SK-N-SH (cell line): ENCODE data around the gene CDH4. TPM values are rescaled to one million over a fixed set of nuclear protein-coding genes. Genes with fewer than 3 reads are reported as not detected.

Experiments
- CTCF ChIA-PET: fragments of 300-600, 350-600 bp; formaldehyde crosslinking; extraction: SDS; loops from one replicate; lab custom pipeline; 2021; lab: Yijun Ruan, JAX
- POLR2A ChIA-PET: fragments of 350-600 bp; sonication (Branson Sonifier 250); formaldehyde crosslinking; extraction: SDS; loops from one replicate; lab custom pipeline; 2020; ENCODE audit warnings: antibody characterized with exemption, inconsistent platforms; lab: Yijun Ruan, JAX
- DNase-seq: peaks from one replicate; pipeline ENCODE4 v3.0.0; 2012
- H2AFZ ChIP-seq: fragments of 200-600 bp; sonication (generic); 2 replicates; pipeline ENCODE4 v1.8.1; 2016; ENCODE audit warnings: antibody characterized with exemption, mild to moderate bottlenecking, low read depth
- H3F3A ChIP-seq: fragments of 200-600 bp; sonication (generic); replicated peaks from 2 replicates; pipeline ENCODE3; 2016; ENCODE audit warnings: antibody characterized with exemption, mild to moderate bottlenecking; ENCODE audit not compliant: insufficient read depth
- H3K27ac ChIP-seq, 2 experiments: fragments of 200-500 bp in 1 of 2; fragments of 200-600 bp in 1 of 2; sonication (Bioruptor generic) in 1 of 2; sonication (generic), shearing (Covaris generic) in 1 of 2; 2 replicates each; pipeline versions ENCODE4 v1.5.1 to v1.6.1; 2014 to 2016; ENCODE audit warnings: low read depth in 2 of 2, inconsistent platforms in 1 of 2, low read length in 1 of 2, mild to moderate bottlenecking in 1 of 2, mixed read lengths in 1 of 2
- H3K27me3 ChIP-seq: fragments of 200-600 bp; sonication (generic), shearing (Covaris generic); 2 replicates; pipeline ENCODE4 v1.6.1; 2016; ENCODE audit warnings: mixed run types; ENCODE audit not compliant: insufficient read depth
- H3K36me3 ChIP-seq, 2 experiments: fragments of 200-500 bp in 1 of 2; fragments of 200-600 bp in 1 of 2; sonication (Bioruptor generic) in 1 of 2; sonication (generic) in 1 of 2; replicated peaks in 1 of 2; 2 replicates each; pipeline versions ENCODE3 to v1.5.1; 2014 to 2016; ENCODE audit warnings: low read length in 1 of 2, mild to moderate bottlenecking in 1 of 2; ENCODE audit not compliant: insufficient read depth in 2 of 2, control insufficient read depth in 1 of 2
- H3K4me1 ChIP-seq, 2 experiments: fragments of 200-500 bp in 1 of 2; fragments of 200-600 bp in 1 of 2; sonication (Bioruptor generic) in 1 of 2; sonication (generic), shearing (Covaris generic) in 1 of 2; 2 replicates each; pipeline versions ENCODE4 v1.5.1 to v1.6.1; 2014 to 2016; ENCODE audit warnings: low read depth in 1 of 2, low read length in 1 of 2, mixed run types in 1 of 2; ENCODE audit not compliant: insufficient read depth in 2 of 2, control insufficient read depth in 1 of 2
- H3K4me2 ChIP-seq: fragments of 200-600 bp; sonication (generic), shearing (Covaris generic); 2 replicates; pipeline ENCODE4 v1.6.1; 2017; ENCODE audit warnings: mixed run types
- H3K4me3 ChIP-seq, 2 experiments: fragments of 200-500 bp in 1 of 2; fragments of 200-600 bp in 1 of 2; sonication (Bioruptor generic) in 1 of 2; sonication (generic), shearing (Covaris generic) in 1 of 2; 2 replicates each; pipeline versions ENCODE4 v1.5.1 to v1.8.1; 2014 to 2016; ENCODE audit warnings: low read depth in 2 of 2, inconsistent platforms in 1 of 2, low read length in 1 of 2, mild to moderate bottlenecking in 1 of 2, mixed read lengths in 1 of 2, moderate library complexity in 1 of 2
- H3K79me2 ChIP-seq: fragments of 200-600 bp; sonication (generic); 2 replicates; pipeline ENCODE4 v1.8.1; 2017; ENCODE audit warnings: mild to moderate bottlenecking; ENCODE audit not compliant: insufficient read depth
- H3K9ac ChIP-seq: fragments of 200-600 bp; sonication (generic); 2 replicates; pipeline ENCODE4 v1.6.1; 2017; ENCODE audit warnings: mixed run types
- H3K9me2 ChIP-seq: fragments of 200-600 bp; sonication (generic); 2 replicates; pipeline ENCODE4 v1.6.1; 2017; ENCODE audit warnings: mixed run types
- H3K9me3 ChIP-seq: fragments of 200-600 bp; sonication (generic); 2 replicates; pipeline ENCODE4 v1.6.1; 2017; ENCODE audit warnings: mixed run types, mild to moderate bottlenecking, moderate library complexity
- H4K20me1 ChIP-seq: fragments of 200-600 bp; sonication (generic); 2 replicates; pipeline ENCODE4 v1.6.1; 2017; ENCODE audit warnings: mild to moderate bottlenecking, mixed run types; ENCODE audit not compliant: insufficient read depth
- CHD2 ChIP-seq: fragments of 150-350 bp; IDR thresholded peaks from 2 replicates; pipeline ENCODE4 v1.6.1; 2018; ENCODE audit warnings: low read length; ENCODE audit not compliant: partially characterized antibody
- FOXJ3 ChIP-seq: sonication (generic); formaldehyde crosslinking; IDR thresholded peaks from 2 replicates; pipeline ENCODE4 v1.5.1; 2020; ENCODE audit warnings: mild to moderate bottlenecking, missing genetic modification reagents
- FOXM1 ChIP-seq: IDR thresholded peaks from 2 replicates; pipeline ENCODE4 v1.4.0; 2012; ENCODE audit warnings: low read depth, mild to moderate bottlenecking
- GATA2 ChIP-seq: sonication (generic); formaldehyde crosslinking; IDR thresholded peaks from 2 replicates; pipeline ENCODE4 v1.5.0; 2020; ENCODE audit warnings: mild to moderate bottlenecking, missing genetic modification reagents
- JUND ChIP-seq: IDR thresholded peaks from 2 replicates; pipeline ENCODE4 v1.4.0; 2012
- POLR2AphosphoS5 ChIP-seq: IDR thresholded peaks from 2 replicates; pipeline ENCODE4 v1.6.1; 2012; ENCODE audit warnings: low read depth, low read length
- RFX5 ChIP-seq: IDR thresholded peaks from 2 replicates; pipeline ENCODE4 v1.6.1; 2012; ENCODE audit warnings: mild to moderate bottlenecking, improper control_type of control experiment, low read length
- YY1 ChIP-seq: IDR thresholded peaks from 2 replicates; pipeline ENCODE4 v1.4.0; 2012; ENCODE audit warnings: low read depth, mild to moderate bottlenecking
- WGBS: methylation state at CpG from one replicate; pipeline ENCODE4 v1.1.6; 2017; ENCODE audit warnings: low lambda C conversion rate; 5-methylcytosine and 5-hydroxymethylcytosine counted together
- polyA plus RNA-seq, 3 experiments: library from polyadenylated mRNA; depleted of rRNA; stranded (reverse); fragments of >200 nt; gene quantifications; 2 replicates each; pipeline ENCODE4 v1.2.3, GENCODE V29; 2012
- TF ChIP-seq, protein P1 (sequence below): fragments of 200-600 bp; sonication (generic); IDR thresholded peaks from 2 replicates; pipeline ENCODE4 v1.6.1; 2017; ENCODE audit warnings: antibody characterized with exemption, mild to moderate bottlenecking, moderate library complexity
- TF ChIP-seq, protein P2 (sequence below): fragments of 150-350 bp; IDR thresholded peaks from 2 replicates; pipeline ENCODE4 v1.6.1; 2016; ENCODE audit warnings: mild to moderate bottlenecking, low read depth, low read length
- TF ChIP-seq, protein P3 (sequence below): IDR thresholded peaks from 2 replicates; pipeline ENCODE4 v1.6.1; 2012; ENCODE audit warnings: mild to moderate bottlenecking, low read depth, low read length, moderate library complexity
- TF ChIP-seq, protein P4 (sequence below): IDR thresholded peaks from 2 replicates; pipeline ENCODE4; 2012

Gene CDH4
- polyA plus RNA-seq, 1 of the 3 experiments (the other 2 are of a cell fraction): not detected

DNA sequence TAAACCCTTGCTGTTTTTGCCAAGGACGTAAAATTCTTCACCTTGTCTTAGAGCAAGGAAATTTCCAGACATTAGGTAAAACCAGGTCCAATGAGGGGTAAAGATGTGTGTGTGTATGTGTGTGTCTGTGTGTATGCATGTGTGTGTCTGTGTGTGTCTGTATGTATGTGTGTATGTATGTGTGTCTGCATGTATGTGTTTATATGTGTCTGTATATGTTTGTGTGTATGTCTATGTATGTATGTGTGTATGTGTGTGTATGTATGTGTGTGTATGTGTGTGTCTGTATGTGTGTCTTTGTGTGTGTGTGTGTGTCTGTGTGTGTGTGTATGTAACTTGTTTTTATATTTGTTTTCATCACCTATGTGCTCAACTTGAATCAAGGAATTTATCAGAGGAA lies 439.9 kb downstream of the CDH4 start:
- POLR2A ChIA-PET: no interaction called here
- no peaks in the 10 kb centered on the region for H3F3A ChIP-seq
- 83% methylated on average over 1 of the region's 1 CpG for WGBS
- no peaks in the 10 kb centered on the region for H3K27me3 ChIP-seq
- TF ChIP-seq, protein P1, sequence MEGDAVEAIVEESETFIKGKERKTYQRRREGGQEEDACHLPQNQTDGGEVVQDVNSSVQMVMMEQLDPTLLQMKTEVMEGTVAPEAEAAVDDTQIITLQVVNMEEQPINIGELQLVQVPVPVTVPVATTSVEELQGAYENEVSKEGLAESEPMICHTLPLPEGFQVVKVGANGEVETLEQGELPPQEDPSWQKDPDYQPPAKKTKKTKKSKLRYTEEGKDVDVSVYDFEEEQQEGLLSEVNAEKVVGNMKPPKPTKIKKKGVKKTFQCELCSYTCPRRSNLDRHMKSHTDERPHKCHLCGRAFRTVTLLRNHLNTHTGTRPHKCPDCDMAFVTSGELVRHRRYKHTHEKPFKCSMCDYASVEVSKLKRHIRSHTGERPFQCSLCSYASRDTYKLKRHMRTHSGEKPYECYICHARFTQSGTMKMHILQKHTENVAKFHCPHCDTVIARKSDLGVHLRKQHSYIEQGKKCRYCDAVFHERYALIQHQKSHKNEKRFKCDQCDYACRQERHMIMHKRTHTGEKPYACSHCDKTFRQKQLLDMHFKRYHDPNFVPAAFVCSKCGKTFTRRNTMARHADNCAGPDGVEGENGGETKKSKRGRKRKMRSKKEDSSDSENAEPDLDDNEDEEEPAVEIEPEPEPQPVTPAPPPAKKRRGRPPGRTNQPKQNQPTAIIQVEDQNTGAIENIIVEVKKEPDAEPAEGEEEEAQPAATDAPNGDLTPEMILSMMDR: no peak
- TF ChIP-seq, protein P2, sequence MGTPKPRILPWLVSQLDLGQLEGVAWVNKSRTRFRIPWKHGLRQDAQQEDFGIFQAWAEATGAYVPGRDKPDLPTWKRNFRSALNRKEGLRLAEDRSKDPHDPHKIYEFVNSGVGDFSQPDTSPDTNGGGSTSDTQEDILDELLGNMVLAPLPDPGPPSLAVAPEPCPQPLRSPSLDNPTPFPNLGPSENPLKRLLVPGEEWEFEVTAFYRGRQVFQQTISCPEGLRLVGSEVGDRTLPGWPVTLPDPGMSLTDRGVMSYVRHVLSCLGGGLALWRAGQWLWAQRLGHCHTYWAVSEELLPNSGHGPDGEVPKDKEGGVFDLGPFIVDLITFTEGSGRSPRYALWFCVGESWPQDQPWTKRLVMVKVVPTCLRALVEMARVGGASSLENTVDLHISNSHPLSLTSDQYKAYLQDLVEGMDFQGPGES: no peak
- TF ChIP-seq JUND (no peak), CHD2 (no peak), YY1 (no peak), RFX5 (no peak), GATA2 (no peak), POLR2AphosphoS5 (no peak), FOXJ3 (CRISPR knock-in tag) (no peak), FOXM1 (no peak)
- TF ChIP-seq, protein P3, sequence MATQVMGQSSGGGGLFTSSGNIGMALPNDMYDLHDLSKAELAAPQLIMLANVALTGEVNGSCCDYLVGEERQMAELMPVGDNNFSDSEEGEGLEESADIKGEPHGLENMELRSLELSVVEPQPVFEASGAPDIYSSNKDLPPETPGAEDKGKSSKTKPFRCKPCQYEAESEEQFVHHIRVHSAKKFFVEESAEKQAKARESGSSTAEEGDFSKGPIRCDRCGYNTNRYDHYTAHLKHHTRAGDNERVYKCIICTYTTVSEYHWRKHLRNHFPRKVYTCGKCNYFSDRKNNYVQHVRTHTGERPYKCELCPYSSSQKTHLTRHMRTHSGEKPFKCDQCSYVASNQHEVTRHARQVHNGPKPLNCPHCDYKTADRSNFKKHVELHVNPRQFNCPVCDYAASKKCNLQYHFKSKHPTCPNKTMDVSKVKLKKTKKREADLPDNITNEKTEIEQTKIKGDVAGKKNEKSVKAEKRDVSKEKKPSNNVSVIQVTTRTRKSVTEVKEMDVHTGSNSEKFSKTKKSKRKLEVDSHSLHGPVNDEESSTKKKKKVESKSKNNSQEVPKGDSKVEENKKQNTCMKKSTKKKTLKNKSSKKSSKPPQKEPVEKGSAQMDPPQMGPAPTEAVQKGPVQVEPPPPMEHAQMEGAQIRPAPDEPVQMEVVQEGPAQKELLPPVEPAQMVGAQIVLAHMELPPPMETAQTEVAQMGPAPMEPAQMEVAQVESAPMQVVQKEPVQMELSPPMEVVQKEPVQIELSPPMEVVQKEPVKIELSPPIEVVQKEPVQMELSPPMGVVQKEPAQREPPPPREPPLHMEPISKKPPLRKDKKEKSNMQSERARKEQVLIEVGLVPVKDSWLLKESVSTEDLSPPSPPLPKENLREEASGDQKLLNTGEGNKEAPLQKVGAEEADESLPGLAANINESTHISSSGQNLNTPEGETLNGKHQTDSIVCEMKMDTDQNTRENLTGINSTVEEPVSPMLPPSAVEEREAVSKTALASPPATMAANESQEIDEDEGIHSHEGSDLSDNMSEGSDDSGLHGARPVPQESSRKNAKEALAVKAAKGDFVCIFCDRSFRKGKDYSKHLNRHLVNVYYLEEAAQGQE: no peak
- TF ChIP-seq, protein P4, sequence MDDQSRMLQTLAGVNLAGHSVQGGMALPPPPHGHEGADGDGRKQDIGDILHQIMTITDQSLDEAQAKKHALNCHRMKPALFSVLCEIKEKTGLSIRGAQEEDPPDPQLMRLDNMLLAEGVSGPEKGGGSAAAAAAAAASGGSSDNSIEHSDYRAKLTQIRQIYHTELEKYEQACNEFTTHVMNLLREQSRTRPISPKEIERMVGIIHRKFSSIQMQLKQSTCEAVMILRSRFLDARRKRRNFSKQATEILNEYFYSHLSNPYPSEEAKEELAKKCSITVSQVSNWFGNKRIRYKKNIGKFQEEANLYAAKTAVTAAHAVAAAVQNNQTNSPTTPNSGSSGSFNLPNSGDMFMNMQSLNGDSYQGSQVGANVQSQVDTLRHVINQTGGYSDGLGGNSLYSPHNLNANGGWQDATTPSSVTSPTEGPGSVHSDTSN: no peak
- TF ChIP-seq, all 33 proteins: peak for 0
- no peaks in the 10 kb centered on the region for H3K9me2 ChIP-seq
- H2AFZ ChIP-seq: no peak overlapping the region
- peaks cover 0 to 9% of the 10 kb centered on the region in 2 experiments; a peak in 2 of 4 replicates for H3K4me1 ChIP-seq
- H3K9ac ChIP-seq: no peak overlapping the region
- H3K4me2 ChIP-seq: no peak overlapping the region
- no peak overlapping the region for H3K4me3 ChIP-seq
- no peak overlapping the region for H3K27ac ChIP-seq
- H3K36me3 ChIP-seq: no peaks in the 10 kb centered on the region
- H3K79me2 ChIP-seq: no peaks in the 10 kb centered on the region
- CTCF ChIA-PET: interaction anchor here (0.5 kb wide), 1 partner anchor 191 kb away, joined by 4 read pairs; no protein-coding TSS in a partner anchor
- no peaks in the 10 kb centered on the region for H3K9me3 ChIP-seq
- DNase-seq: no peak
- H4K20me1 ChIP-seq: no peaks in the 10 kb centered on the region
